HG03469 (cell line): Measurements from ENCODE around the gene APELA.

Experiments used
- ATAC-seq: cut with Tn5 transposase; IDR thresholded peaks from one replicate; pipeline ENCODE4 v1.9.1; 2021; ENCODE audit warnings: mild to moderate bottlenecking, moderate library complexity, moderate number of reproducible peaks; ENCODE audit not compliant: unreplicated experiment

Gene APELA, protein sequence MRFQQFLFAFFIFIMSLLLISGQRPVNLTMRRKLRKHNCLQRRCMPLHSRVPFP

DNA sequence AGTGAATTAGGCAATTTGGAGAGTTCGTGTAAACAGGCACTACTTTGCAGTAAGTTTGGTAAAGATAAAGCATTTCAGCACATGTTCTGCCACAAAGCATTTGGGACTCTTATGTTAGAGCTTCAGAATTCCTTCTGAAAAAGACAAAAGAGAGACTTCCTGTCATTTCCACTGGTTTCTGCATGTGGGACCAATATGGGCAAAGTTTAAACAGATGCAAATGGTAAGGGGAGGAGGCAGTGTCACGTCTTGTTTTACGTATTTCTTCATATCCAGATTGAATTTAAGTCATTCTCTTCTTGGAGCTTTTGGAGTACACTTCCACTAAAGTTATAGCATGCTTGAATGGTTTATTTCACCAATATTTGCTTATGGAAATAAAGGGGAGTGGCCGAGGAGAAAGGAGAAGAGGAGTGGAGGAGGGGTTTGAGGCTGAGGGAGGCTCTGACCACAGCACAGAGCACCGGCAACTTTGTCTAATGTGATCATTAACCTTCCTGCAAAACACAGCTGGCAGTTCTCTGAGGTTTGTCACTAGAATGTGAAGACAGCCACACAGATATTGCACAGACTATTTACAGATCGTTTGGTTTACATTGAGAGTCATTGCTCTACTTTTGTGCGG is at the start of gene APELA:
Gene APELA, plus strand, starts transcription at position 479 of the 625 bp plus-strand sequence. CDS start 154 bp downstream, outside the sequence.
- peak; percentile 96 for ATAC-seq

DNA sequence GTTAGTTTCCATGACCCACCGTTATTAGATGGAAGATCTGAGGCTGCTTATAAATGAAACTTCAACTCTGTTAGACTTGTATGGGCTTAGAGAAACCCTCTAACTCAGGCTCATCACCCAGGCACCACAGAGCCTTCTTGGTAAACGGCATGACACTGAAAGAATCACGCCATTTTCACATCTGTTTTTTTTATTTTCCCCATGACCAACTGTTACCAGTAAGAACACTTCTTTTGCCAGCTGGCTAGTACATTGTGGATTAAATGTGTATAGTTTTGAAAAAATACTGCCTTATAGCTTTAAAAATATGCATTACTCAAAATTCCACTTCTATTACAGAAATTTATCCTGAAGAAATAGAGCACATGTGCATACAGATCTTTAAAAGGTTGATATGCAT is 48.0 kb upstream of the APELA start:
- no peak for ATAC-seq

DNA sequence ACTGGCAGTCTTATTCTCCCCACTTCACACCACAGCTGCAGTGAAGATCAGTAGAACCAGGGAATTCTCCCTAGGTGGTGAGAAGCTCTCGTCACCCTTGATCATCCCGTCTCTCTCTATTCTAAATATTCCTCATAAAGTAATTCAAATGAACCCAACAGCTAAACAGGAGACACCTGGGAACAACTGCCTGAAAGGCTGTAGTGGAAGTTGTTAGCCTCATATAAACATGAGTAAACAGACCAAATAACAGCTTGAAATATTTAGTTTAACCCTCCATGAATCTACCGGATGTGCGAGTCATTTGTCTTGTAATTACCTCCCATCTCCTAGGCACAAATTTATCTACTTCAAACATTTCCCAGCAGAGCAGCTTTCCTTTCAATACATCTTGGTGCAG is 30.4 kb upstream of the APELA start:
- no peak for ATAC-seq

DNA sequence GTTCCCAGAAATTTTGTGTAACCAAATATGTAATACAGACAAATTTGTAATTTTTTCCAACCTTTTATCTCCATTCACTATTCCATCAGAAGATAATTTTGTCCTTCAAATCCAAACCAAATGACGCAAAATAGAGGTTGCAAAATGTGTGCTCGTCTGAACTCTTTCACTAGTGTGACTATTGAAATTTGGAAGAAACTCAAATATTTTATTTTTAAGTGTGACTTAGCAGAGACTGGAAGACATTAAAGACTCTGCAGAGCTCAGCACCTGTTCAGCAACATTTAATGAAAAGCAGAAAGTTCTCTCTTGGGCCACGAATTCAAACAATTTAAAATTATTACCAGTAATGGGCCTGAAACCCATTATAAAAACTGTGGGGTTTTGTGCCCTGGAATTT is 30.0 kb upstream of the APELA start:
- ATAC-seq: no peak

- ATAC-seq: no peak
Observed at GRCh38 chr4:164847967-164848649, 28.9 kb upstream of the APELA start.

DNA sequence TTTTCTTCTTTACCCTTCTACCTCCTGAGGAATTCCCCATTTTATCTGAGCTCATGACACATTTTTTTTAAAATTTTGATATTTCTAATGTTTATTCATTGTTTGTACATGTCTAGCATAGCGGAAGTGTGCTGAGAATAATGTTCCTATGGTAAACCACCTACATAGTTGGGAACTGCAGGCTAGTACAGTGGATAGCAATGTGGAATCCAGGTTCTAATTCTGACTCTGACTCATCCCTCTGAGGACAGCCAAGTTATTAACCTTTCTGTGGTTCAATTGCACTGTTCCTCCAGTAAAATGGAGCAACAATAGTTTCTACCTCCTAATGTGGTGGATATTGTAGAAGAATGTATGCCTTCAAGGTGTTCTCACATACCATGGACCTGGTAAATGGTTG is 20.6 kb upstream of the APELA start:
- ATAC-seq: no peak

DNA sequence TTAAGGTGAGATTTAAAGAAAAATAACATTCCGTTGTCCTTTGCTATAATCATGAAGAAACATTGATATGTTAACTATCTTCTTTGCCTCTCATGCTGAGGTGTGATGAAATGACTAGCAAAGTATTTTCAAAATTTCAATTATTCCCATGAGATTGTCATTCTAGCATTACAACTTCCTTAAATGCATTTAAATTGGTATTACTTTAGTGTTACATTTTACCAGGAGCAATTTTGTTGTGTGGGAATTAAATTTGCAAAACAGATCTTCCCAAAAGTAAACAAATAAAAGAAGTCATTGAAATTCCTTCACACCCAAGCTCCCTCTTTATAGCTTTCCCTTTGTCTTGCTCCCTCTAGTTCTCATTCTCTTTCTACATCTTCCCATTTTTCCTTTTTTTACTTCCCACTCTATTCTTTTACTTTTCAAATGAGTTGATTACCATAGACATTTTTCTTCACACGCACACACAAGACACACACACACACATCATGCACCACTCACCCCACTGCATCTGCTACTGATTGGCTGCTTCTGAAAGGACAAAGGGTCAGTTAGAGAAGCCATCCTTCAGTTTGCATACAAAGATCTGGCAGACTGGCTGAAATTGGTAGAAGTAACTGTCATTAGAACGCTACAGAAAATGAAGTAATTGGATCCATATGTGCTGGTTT is 10.0 kb upstream of the APELA start:
- ATAC-seq: no peak

DNA sequence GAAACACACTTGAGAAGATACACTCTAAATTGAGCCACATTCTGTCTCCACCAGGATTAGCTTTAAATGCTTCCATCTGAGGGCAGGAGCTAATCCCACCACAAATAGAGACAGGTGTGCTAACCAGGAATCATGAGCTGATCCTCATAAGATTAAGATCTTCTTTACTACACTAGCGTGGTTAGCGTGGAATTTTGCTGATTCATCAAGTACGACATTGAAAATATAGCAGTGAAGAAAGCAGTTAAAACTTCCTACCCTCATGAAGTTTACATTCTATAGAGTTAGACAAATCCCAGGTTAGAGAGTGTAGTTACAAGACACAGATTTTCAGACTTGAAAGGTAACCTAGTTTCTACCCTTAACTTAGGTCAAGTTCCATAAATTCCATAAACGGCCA is 5.3 kb upstream of the APELA start:
- no peak for ATAC-seq

DNA sequence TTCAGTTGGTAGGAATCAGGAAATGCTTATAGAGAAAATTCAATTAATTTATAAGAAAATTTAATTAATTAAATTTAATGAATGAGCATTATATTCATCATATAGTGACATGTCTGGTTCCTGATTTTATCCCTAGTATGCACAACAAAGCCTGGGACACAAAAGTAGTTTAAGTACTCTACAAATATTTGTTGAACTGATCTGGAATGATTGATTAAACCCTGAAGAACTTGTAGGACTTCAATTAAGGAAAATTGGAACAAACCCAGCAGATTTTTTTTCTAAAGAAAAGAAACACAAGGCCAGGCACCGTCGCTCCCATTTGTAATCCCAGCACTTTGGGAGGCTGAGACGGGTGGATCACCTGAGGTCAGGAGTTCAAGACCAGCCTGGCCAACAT is 4.5 kb upstream of the APELA start:
- no peak for ATAC-seq

DNA sequence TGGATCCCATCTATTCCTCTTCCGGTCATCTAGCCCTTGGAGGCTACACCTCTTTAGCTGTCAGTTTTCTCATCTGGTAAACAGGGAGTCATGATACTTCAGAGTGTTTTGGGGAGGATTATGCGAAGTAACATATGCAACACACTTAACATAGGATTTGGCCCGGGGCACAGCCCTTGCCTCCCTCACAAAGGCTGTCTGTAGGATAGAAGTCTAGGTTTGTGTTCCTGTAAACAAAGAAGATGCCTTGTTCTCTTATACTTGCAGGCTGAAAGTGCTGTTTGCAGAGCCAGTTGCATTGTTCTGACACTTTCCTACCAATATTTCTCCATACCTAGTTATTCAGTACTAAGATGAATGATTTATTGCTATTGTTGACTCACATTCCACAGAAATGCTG is 2.2 kb upstream of the APELA start:
- ATAC-seq: no peak

GRCh38 chr4:164880489-164881262 is 3.7 kb downstream of the APELA start:
- ATAC-seq: no peak

GRCh38 chr4:164888096-164888715 is 11.2 kb downstream of the APELA start:
- ATAC-seq: no peak

GRCh38 chr4:164890691-164891090 is 13.7 kb downstream of the APELA start:
- ATAC-seq: no peak

DNA sequence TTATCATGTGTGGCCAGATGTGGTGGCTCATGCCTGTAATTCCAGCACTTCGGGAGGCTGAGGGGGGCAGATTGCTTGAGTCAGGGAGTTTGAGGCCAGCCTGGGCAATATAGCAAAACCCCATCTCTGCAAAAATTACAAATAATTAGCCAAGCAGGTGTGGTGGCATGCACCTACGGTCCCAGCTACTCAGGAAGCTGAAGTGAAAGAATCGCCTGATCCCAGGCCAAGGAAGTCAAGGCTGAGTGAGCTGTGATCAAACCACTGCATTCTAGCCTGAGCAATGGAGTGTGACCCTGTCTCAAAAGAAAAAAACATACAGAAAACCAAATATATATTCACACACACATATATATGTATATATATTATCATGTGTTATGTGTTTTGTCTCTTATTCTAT is 15.0 kb downstream of the APELA start:
- peak; percentile 94 for ATAC-seq

GRCh38 chr4:164894702-164895101 is 17.7 kb downstream of the APELA start:
- ATAC-seq: peak; percentile 53

DNA sequence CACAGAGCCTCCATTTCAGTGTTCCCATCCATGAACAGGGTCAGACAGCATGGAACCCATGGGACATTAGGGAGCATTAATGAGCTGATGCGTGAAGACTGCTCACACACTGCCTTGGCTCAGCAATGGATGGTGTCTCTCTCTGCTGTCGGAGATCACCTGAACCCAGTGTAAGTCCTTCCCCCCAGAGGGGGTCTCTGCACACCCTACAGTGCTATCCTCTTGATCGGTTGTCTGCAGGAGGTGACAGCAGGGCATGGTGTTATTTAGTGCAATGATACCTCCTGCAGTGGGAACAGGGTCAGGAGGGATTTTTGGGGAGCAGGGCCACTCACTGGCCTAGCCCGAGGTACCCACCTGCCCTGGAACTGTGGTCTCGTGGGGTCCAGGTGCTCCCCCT is 25.6 kb downstream of the APELA start:
- ATAC-seq: no peak

DNA sequence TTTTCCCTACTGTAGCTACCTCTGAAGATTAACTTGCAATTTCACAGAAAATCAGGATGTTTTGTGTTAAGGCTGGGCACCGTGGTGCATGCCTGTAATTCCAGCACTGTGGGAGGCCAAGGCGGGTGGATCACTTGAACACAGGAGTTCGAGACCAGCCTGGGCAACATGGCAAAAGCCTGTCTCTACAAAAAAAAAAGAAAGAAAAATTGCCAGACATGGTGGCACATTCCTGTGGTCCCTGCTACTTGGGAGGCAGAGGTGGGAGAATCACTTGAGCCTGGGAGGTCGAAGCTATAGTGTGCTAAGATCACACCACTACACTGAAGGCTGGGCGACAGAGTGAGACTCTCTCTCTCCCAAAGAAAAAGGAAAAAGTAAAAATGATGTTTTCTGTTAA is 27.4 kb downstream of the APELA start:
- ATAC-seq: no peak

- ATAC-seq: no peak
Observed at GRCh38 chr4:164904941-164905340, 28.0 kb downstream of the APELA start.

GRCh38 chr4:164906368-164906767 is 29.4 kb downstream of the APELA start:
- no peak for ATAC-seq

DNA sequence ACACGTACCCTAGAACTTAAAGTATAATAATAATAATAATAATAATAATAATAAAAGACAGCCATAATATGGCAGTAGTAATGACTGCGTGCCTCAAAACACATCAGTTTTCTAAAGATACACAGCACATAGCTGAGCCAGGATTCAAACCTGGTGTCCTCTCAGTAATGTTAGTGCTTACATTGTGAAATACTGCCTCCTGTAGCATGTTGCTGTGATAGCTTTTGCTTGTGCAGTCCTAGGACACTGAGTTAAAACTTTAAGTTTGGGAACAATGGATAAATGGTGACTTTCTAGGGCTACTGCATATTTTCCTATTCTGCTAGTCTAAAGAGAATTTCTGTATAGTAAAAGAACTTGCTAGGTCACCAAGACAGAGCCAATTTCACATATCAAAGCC is 36.5 kb downstream of the APELA start:
- ATAC-seq: peak; percentile 84

GRCh38 chr4:164918956-164919355 is 42.0 kb downstream of the APELA start:
- ATAC-seq: no peak
